Brain microvascular endothelial cell (primary cell): ENCODE data around the gene ZNF18.
A peak's percentile ranks its signal among the peaks of the same experiment; 100 is the strongest.

ENCODE experiments used
- DNase-seq: peaks from one replicate; pipeline ENCODE4 v3.0.0-alpha.2; 2020
- H3K27ac ChIP-seq: fragments of 250-450 bp; sonication (Bioruptor Pico); 2 replicates; pipeline ENCODE4 v1.5.1; 2020; ENCODE audit warnings: mild to moderate bottlenecking, moderate library complexity
- H3K27me3 ChIP-seq: fragments of 250-450 bp; sonication (Bioruptor Pico); replicated peaks from 2 replicates; pipeline ENCODE4 v1.5.1; 2020; ENCODE audit warnings: mild to moderate bottlenecking
- H3K36me3 ChIP-seq: fragments of 250-450 bp; sonication (Bioruptor Pico); replicated peaks from 2 replicates; pipeline ENCODE4 v1.5.1; 2020; ENCODE audit warnings: mild to moderate bottlenecking
- H3K4me3 ChIP-seq: 2 replicates; pipeline ENCODE4 v1.5.1; 2011; ENCODE audit warnings: low read depth, mild to moderate bottlenecking, control low read depth, low read length, moderate library complexity
- CTCF ChIP-seq: IDR thresholded peaks from 2 replicates; pipeline ENCODE4 v1.5.1; 2011; ENCODE audit warnings: low read depth, mild to moderate bottlenecking, moderate library complexity, low read length, control low read depth, inconsistent platforms; ENCODE audit errors: missing control alignments
- in situ Hi-C: cut with HindIII; loops from 2 replicates; pipeline ENCODE4 v1.10.0; 2017; ENCODE audit warnings: low sequenced_read_pairs, low pct_ligation_motif_present

The ZNF18 gene

DNA sequence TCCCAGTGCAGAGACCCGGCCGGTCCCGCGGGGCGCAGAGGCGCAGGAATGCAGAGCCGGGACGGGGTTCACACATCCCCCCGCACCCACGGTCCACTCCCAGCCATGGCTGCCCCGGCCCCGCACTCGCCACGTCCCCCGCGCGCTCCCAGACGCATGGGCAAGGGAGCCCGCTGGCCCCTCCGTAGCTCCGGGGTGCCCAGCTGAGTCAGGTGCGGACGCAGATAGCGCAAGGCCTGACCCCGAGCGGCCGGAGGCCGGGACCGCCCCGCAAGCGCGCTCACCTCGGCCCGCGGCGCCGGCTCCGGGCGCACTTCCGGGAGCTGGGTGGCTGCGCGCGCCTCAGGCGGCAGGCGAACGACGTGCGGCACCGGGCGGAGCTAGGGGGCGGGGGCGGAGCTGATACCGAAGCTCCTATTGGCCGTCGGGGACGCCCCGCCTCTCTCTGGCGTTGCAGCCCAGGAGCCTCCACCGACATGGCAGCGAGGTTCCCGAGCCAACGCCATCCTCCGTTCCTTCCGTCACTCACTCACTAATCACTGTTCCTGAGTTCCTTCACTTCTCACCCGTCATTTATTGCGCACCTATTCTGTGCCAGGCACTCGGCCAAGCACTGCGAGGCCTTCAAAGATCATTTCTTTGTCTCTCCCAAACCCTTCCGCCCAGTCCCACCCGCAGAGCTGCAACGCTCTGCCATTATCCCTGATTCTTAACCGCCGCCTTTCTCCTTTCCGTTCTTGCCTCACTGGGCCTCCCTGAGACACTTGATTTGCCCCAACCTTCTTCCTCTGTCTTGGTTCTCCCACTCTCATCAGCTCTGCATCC is at the start of gene ZNF18:
TSS of gene ZNF18 (minus strand) at position 329 of the 825 bp plus-strand sequence. CDS start 4,646 bp downstream, outside the sequence.
- no peak for TF ChIP-seq CTCF
- in situ Hi-C loops: loop anchor here (25.0 kb wide), 1 partner anchor 1260 kb away; the partner anchor contains the start of gene TMEM220
- DNase-seq: peak; percentile 92
- Histone ChIP-seq H3K27ac (peak within 1 kb of the TSS; percentile 77), H3K27me3 (no peaks in the 10 kb centered on the region), H3K36me3 (peaks cover 2% of the 10 kb centered on the region), H3K4me3 (peak within 1 kb of the TSS; percentile 89)

GRCh38 chr17:12046786-12047185 is 49.5 kb upstream of the ZNF18 start:
- Histone ChIP-seq H3K4me3 (no peak overlapping the region), H3K36me3 (no peaks in the 10 kb centered on the region), H3K27me3 (no peaks in the 10 kb centered on the region), H3K27ac (no peak overlapping the region)
- no peak for TF ChIP-seq CTCF
- no peak for DNase-seq
- in situ Hi-C loops: no loop called here

- H3K4me3 ChIP-seq: no peak overlapping the region
Observed at GRCh38 chr17:12043702-12044101, 46.4 kb upstream of the ZNF18 start.

DNA sequence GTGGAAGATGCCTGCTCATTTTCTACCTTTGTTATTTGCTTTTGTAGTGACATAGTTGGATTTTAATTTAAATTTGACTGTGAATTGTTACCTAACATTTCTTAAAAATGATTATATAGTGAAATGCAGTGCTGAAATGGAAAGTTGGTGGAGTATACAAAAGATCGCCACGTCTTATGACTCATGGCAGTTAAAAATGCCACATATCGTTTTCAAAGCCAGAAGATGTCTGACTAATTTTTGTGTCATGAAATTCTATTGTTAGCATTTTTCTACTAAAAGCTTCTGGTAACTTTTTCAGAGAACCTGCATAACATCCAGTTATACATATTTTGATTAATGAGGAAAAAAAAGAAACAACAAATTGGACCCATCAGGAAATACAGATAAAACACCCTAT is 44.0 kb upstream of the ZNF18 start:
- TF ChIP-seq CTCF: no peak
- Histone ChIP-seq H3K27me3 (no peaks in the 10 kb centered on the region), H3K36me3 (no peaks in the 10 kb centered on the region), H3K27ac (no peak overlapping the region), H3K4me3 (no peak overlapping the region)
- in situ Hi-C loops: no loop called here
- DNase-seq: peak; percentile 66

More at GRCh38 chr17:12043702-12044101, 46.4 kb upstream of the ZNF18 start:
- no peak for DNase-seq
- Histone ChIP-seq H3K36me3 (no peaks in the 10 kb centered on the region), H3K27ac (no peak overlapping the region), H3K27me3 (no peaks in the 10 kb centered on the region)
- no peak for TF ChIP-seq CTCF
- in situ Hi-C loops: no loop called here

- no peak for TF ChIP-seq CTCF
- no peak overlapping the region for H3K4me3 ChIP-seq
Observed at GRCh38 chr17:12040478-12040877, 43.2 kb upstream of the ZNF18 start.

More at GRCh38 chr17:12040478-12040877, 43.2 kb upstream of the ZNF18 start:
- Histone ChIP-seq H3K27me3 (no peaks in the 10 kb centered on the region), H3K36me3 (no peaks in the 10 kb centered on the region), H3K27ac (no peak overlapping the region)
- DNase-seq: no peak
- in situ Hi-C loops: no loop called here
